GM12892 (cell line): ENCODE measurements around the gene LIFR.

Experiments
- POLR2A ChIP-seq: IDR thresholded peaks from 2 replicates; pipeline ENCODE4 v1.6.1; 2011; ENCODE audit warnings: low read depth, low read length, control low read depth
- POLR2AphosphoS5 ChIP-seq: IDR thresholded peaks from 2 replicates; pipeline ENCODE4 v1.6.1; 2011; ENCODE audit warnings: low read depth, low read length, control low read depth

GRCh38 chr5:38469707-38470267 lies 86.7 kb downstream of the LIFR start:
- TF ChIP-seq POLR2AphosphoS5 (no peak), POLR2A (no peak)
